WTC11 (cell line): ENCODE measurements around the gene CYP4F11. TPM values are rescaled to one million over a fixed set of nuclear protein-coding genes. Genes with fewer than 3 reads are reported as not detected.
"Not testable (repeated sequence)": the region's sequence is repeated elsewhere in the genome, so short reads cannot be mapped to it uniquely, and the experiment has no call there.

Experiments used
- ATAC-seq: fragments of 200-7000 bp; cut with Tn5 transposase; 2 replicates; pipeline ENCODE4 v1.10.0; 2021; ENCODE audit warnings: mild to moderate bottlenecking, moderate library complexity
- CTCF ChIA-PET: fragments of 300-600 bp; sonication (Branson Sonifier 250); formaldehyde crosslinking; loops from one replicate; lab custom pipeline; 2021; ENCODE audit warnings: antibody characterized with exemption; lab: Charles Lee
- POLR2A ChIA-PET: fragments of 350-600 bp; sonication (Branson Sonifier 250); formaldehyde crosslinking; loops from one replicate; lab custom pipeline; 2021; ENCODE audit warnings: antibody characterized with exemption; lab: Charles Lee
- DNase-seq: peaks from one replicate; pipeline ENCODE4 v3.0.0; 2021; ENCODE audit warnings: low spot score
- H3K27ac Mint-ChIP-seq: 2 replicates; pipeline ENCODE4 v1.8.0; 2021; ENCODE audit warnings: mixed read lengths
- H3K27me3 Mint-ChIP-seq: 2 replicates; pipeline ENCODE4 v1.8.0; 2021; ENCODE audit warnings: low read depth, mild to moderate bottlenecking, moderate library complexity, mixed read lengths
- H3K36me3 Mint-ChIP-seq: 2 replicates; pipeline ENCODE4 v1.8.0; 2021; ENCODE audit warnings: mixed read lengths
- H3K4me1 Mint-ChIP-seq: 2 replicates; pipeline ENCODE4 v1.8.0; 2022; ENCODE audit warnings: mixed read lengths
- H3K4me3 Mint-ChIP-seq: 2 replicates; pipeline ENCODE4 v1.8.0; 2021; ENCODE audit warnings: mild to moderate bottlenecking, moderate library complexity, mixed read lengths
- H3K9me3 Mint-ChIP-seq: 2 replicates; pipeline ENCODE4 v1.8.0; 2021; ENCODE audit warnings: mixed read lengths
- CREB1 ChIP-seq: sonication (generic); formaldehyde crosslinking; IDR thresholded peaks from 2 replicates; pipeline ENCODE4 v1.8.0; 2023; ENCODE audit warnings: mild to moderate bottlenecking, missing genetic modification reagents
- EMX1 ChIP-seq: fragments of 250-450 bp; sonication (Bioruptor Pico); IDR thresholded peaks from 2 replicates; pipeline ENCODE4 v1.8.0; 2021; ENCODE audit warnings: mild to moderate bottlenecking
- FOXK1 ChIP-seq: sonication (generic); formaldehyde crosslinking; IDR thresholded peaks from 2 replicates; pipeline ENCODE4 v1.8.0; 2022; ENCODE audit warnings: mild to moderate bottlenecking, moderate library complexity, missing genetic modification reagents
- GTF2I ChIP-seq: fragments of 250-450 bp; sonication (Bioruptor Pico); conservative IDR thresholded peaks from 2 replicates; pipeline ENCODE4 v1.4.0; 2021; ENCODE audit warnings: mild to moderate bottlenecking
- JAZF1 ChIP-seq: fragments of 250-450 bp; sonication (Bioruptor Pico); IDR thresholded peaks from 2 replicates; pipeline ENCODE4 v1.9.0; 2021; ENCODE audit warnings: moderate library complexity, mild to moderate bottlenecking, inconsistent platforms
- MYBL2 ChIP-seq: sonication (generic); formaldehyde crosslinking; IDR thresholded peaks from 2 replicates; pipeline ENCODE4 v1.8.1; 2023; ENCODE audit warnings: mild to moderate bottlenecking, moderate library complexity, missing genetic modification reagents
- NR3C1 ChIP-seq: sonication (generic); formaldehyde crosslinking; conservative IDR thresholded peaks from 2 replicates; pipeline ENCODE4 v1.8.1; 2023; ENCODE audit warnings: low read depth, mild to moderate bottlenecking, missing genetic modification reagents
- RORB ChIP-seq: fragments of 250-450 bp; sonication (Bioruptor Pico); IDR thresholded peaks from 2 replicates; pipeline ENCODE4 v1.9.0; 2021; ENCODE audit warnings: mild to moderate bottlenecking
- ZBTB21 ChIP-seq: sonication (generic); formaldehyde crosslinking; IDR thresholded peaks from 2 replicates; pipeline ENCODE4 v1.8.1; 2023; ENCODE audit warnings: mild to moderate bottlenecking, missing genetic modification reagents, borderline replicate concordance
- ZNF232 ChIP-seq: sonication (generic); formaldehyde crosslinking; IDR thresholded peaks from 2 replicates; pipeline ENCODE4 v1.8.0; 2022; ENCODE audit warnings: mild to moderate bottlenecking, missing genetic modification reagents
- ZNF317 ChIP-seq: sonication (generic); formaldehyde crosslinking; IDR thresholded peaks from 2 replicates; pipeline ENCODE4 v1.8.1; 2023; ENCODE audit warnings: low read depth, mild to moderate bottlenecking, moderate library complexity, missing genetic modification reagents, borderline replicate concordance
- total RNA-seq: library from RNA; stranded (reverse); gene quantifications from 3 replicates; pipeline ENCODE4 v1.2.3, GENCODE V29; 2021
- TF ChIP-seq, protein P1 (sequence below): sonication (generic); formaldehyde crosslinking; IDR thresholded peaks from 2 replicates; pipeline ENCODE4 v1.8.1; 2023; ENCODE audit warnings: mild to moderate bottlenecking, missing genetic modification reagents, borderline replicate concordance
- TF ChIP-seq, protein P2 (sequence below): sonication (generic); formaldehyde crosslinking; IDR thresholded peaks from 2 replicates; pipeline ENCODE4 v1.8.1; 2023; ENCODE audit warnings: mild to moderate bottlenecking, moderate library complexity, missing genetic modification reagents
- TF ChIP-seq, protein P3 (sequence below): sonication (generic); formaldehyde crosslinking; IDR thresholded peaks from 2 replicates; pipeline ENCODE4 v1.8.1; 2022; ENCODE audit warnings: mild to moderate bottlenecking, missing genetic modification reagents, moderate library complexity, borderline replicate concordance
- TF ChIP-seq, protein P4 (sequence below): fragments of 250-450 bp; sonication (Bioruptor Pico); IDR thresholded peaks from 2 replicates; pipeline ENCODE4 v2.1.2; 2022; ENCODE audit warnings: mild to moderate bottlenecking, moderate library complexity

The CYP4F11 gene
- total RNA-seq, 1 experiment from 2014 or later, result not detected

DNA sequence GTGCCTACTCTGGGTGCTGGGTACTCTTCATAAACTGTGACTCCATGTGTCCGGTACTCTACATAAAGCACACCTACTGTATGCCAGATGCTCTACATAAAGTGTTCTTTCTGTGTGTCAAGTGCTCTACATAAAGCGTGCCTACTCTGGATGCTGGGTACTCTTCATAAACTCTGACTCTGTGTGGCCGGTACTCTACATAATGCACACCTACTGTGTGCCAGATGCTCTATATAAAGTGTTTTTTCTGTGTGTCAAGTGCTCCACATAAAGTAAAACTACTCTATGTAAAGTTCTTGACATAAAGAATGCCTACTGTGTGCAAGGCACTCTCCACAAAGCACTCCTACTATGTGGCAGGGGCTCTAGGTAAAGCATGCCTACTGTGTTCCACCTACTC, 1.8 kb upstream of the CYP4F11 start (continued):
- TF ChIP-seq, protein P1, sequence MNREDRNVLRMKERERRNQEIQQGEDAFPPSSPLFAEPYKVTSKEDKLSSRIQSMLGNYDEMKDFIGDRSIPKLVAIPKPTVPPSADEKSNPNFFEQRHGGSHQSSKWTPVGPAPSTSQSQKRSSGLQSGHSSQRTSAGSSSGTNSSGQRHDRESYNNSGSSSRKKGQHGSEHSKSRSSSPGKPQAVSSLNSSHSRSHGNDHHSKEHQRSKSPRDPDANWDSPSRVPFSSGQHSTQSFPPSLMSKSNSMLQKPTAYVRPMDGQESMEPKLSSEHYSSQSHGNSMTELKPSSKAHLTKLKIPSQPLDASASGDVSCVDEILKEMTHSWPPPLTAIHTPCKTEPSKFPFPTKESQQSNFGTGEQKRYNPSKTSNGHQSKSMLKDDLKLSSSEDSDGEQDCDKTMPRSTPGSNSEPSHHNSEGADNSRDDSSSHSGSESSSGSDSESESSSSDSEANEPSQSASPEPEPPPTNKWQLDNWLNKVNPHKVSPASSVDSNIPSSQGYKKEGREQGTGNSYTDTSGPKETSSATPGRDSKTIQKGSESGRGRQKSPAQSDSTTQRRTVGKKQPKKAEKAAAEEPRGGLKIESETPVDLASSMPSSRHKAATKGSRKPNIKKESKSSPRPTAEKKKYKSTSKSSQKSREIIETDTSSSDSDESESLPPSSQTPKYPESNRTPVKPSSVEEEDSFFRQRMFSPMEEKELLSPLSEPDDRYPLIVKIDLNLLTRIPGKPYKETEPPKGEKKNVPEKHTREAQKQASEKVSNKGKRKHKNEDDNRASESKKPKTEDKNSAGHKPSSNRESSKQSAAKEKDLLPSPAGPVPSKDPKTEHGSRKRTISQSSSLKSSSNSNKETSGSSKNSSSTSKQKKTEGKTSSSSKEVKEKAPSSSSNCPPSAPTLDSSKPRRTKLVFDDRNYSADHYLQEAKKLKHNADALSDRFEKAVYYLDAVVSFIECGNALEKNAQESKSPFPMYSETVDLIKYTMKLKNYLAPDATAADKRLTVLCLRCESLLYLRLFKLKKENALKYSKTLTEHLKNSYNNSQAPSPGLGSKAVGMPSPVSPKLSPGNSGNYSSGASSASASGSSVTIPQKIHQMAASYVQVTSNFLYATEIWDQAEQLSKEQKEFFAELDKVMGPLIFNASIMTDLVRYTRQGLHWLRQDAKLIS, result no peak
- TF ChIP-seq JAZF1 (CRISPR knock-in tag) (no peak), CREB1 (CRISPR knock-in tag) (no peak), ZNF232 (CRISPR knock-in tag) (no peak), RORB (CRISPR knock-in tag) (no peak), MYBL2 (CRISPR knock-in tag) (no peak)

DNA sequence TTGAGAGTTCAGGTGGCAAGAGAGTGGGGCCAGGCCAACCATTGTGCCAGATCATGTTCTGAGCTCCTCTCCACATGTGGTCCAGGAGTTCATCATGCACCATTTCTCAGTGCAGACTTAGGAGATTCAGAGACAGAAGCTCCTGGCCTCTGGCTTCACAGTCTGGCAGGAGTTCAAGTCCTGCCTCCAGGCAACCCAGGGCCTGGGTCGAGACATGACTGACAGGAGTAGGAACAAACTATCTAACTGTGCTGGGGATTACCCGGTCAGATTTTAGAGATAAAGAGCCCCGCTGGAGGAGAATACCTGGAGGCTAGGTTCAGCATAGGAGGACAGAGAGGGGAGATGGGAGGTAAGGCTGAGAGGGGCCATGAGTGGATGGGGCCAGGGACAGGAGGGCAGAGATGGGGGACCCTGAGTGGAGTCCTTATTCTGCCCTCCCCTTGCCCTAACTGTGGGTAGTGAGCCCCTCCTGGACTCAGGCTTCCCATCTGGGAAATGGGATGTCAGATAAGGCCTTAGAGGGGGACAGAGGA, 906 bp upstream of the CYP4F11 start:
- no peak for DNase-seq
- H3K4me1 Mint-ChIP-seq, result no peaks in the 10 kb centered on the region
- H3K36me3 Mint-ChIP-seq, result peaks cover 28% of the 10 kb centered on the region
- CTCF ChIA-PET, result no interaction called here
- peaks cover 46% of the 10 kb centered on the region for H3K9me3 Mint-ChIP-seq
- H3K4me3 Mint-ChIP-seq, result no peak overlapping the region
- TF ChIP-seq, protein P1, result no peak
- TF ChIP-seq, protein P2, sequence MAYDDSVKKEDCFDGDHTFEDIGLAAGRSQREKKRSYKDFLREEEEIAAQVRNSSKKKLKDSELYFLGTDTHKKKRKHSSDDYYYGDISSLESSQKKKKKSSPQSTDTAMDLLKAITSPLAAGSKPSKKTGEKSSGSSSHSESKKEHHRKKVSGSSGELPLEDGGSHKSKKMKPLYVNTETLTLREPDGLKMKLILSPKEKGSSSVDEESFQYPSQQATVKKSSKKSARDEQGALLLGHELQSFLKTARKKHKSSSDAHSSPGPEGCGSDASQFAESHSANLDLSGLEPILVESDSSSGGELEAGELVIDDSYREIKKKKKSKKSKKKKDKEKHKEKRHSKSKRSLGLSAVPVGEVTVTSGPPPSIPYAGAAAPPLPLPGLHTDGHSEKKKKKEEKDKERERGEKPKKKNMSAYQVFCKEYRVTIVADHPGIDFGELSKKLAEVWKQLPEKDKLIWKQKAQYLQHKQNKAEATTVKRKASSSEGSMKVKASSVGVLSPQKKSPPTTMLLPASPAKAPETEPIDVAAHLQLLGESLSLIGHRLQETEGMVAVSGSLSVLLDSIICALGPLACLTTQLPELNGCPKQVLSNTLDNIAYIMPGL (CRISPR knock-in tag), result no peak
- TF ChIP-seq FOXK1, result no peak
- no peak for TF ChIP-seq NR3C1 (CRISPR knock-in tag)
- TF ChIP-seq, protein P3, sequence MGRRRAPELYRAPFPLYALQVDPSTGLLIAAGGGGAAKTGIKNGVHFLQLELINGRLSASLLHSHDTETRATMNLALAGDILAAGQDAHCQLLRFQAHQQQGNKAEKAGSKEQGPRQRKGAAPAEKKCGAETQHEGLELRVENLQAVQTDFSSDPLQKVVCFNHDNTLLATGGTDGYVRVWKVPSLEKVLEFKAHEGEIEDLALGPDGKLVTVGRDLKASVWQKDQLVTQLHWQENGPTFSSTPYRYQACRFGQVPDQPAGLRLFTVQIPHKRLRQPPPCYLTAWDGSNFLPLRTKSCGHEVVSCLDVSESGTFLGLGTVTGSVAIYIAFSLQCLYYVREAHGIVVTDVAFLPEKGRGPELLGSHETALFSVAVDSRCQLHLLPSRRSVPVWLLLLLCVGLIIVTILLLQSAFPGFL, result no peak
- no peak for TF ChIP-seq EMX1 (CRISPR knock-in tag)
- no peak for TF ChIP-seq GTF2I
- TF ChIP-seq, protein P4, sequence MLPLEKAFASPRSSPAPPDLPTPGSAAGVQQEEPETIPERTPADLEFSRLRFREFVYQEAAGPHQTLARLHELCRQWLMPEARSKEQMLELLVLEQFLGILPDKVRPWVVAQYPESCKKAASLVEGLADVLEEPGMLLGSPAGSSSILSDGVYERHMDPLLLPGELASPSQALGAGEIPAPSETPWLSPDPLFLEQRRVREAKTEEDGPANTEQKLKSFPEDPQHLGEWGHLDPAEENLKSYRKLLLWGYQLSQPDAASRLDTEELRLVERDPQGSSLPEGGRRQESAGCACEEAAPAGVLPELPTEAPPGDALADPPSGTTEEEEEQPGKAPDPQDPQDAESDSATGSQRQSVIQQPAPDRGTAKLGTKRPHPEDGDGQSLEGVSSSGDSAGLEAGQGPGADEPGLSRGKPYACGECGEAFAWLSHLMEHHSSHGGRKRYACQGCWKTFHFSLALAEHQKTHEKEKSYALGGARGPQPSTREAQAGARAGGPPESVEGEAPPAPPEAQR (CRISPR knock-in tag), result no peak
- no peak for TF ChIP-seq ZNF317 (CRISPR knock-in tag)
- no peak for TF ChIP-seq ZBTB21
- peaks cover 49% of the 10 kb centered on the region for H3K27me3 Mint-ChIP-seq
- H3K27ac Mint-ChIP-seq, result no peak overlapping the region
- POLR2A ChIA-PET, result no interaction called here
- no peak for ATAC-seq

DNA sequence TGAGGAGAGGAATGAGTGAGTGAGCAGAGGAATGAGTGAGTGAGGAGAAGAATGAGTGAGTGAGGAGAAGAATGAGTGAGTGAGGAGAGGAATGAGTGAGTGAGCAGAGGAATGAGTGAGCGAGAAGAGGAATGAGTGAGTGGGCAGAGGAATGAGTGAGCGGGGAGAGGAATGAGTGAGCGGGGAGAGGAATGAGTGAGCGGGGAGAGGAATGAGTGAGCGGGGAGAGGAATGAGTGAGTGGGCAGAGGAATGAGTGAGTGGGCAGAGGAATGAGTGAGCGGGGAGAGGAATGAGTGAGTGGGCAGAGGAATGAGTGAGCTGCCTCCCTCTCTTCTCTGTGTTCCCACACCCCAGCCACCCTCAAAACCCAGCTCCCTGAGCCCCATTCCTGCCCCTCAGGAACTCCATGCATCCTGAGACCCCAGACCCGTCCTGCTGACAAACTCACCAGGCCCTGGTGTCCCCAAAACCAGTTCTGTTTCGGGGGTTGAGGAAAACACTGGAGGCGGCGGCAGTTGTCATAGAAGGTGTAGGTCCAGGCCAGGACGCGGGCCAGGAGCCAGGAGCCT, 483 bp downstream of the CYP4F11 start:
- Mint-ChIP-seq H3K36me3 (peaks cover 38% of the 10 kb centered on the region), H3K4me3 (peak overlapping the region; percentile 14; the same call in 1 of the 2 replicates), H3K9me3 (peaks cover 50% of the 10 kb centered on the region), H3K27me3 (peaks cover 63% of the 10 kb centered on the region)
- POLR2A ChIA-PET, DNase-seq, CTCF ChIA-PET, ATAC-seq, H3K27ac Mint-ChIP-seq, H3K4me1 Mint-ChIP-seq: not testable (repeated sequence)
